Testis (tissue), 3 donors: ENCODE data around the gene CMTM2. TPM values are rescaled to one million over a fixed set of nuclear protein-coding genes. Genes with fewer than 3 reads are reported as not detected.
"Not testable (repeated sequence)": the region's sequence is repeated elsewhere in the genome, so short reads cannot be mapped to it uniquely, and the experiment has no call there.

ENCODE experiments used
- DNase-seq: peaks from one replicate; pipeline ENCODE4 v3.0.0-alpha.2; 2019
- H3K27ac ChIP-seq, 2 donors: fragments of 200-600 bp; sonication (generic); one replicate each; pipeline ENCODE4 v1.5.1; 2019
- H3K27me3 ChIP-seq: fragments of 200-600 bp; sonication (generic); one replicate; pipeline ENCODE4 v1.5.1; 2019
- H3K36me3 ChIP-seq: fragments of 200-600 bp; sonication (generic); one replicate; pipeline ENCODE4 v1.5.1; 2017; ENCODE audit warnings: low read depth; ENCODE audit errors: missing control alignments
- H3K4me1 ChIP-seq: fragments of 200-600 bp; sonication (generic); one replicate; pipeline ENCODE4 v1.5.1; 2019
- H3K4me3 ChIP-seq, 2 donors: fragments of 200-600 bp; sonication (generic); one replicate each; pipeline ENCODE4 v1.5.1; 2017 to 2019
- H3K9me3 ChIP-seq: fragments of 200-600 bp; sonication (generic); one replicate; pipeline ENCODE4 v1.5.1; 2017
- CTCF ChIP-seq, 3 experiments: fragments of 450-650 bp in 2 of 3; fragments of 200-600 bp in 1 of 3; sonication (generic) in 1 of 3; IDR thresholded peaks; one replicate each; pipeline ENCODE4 v1.5.1; 2016 to 2019; ENCODE audit warnings: antibody characterized with exemption in 3 of 3, mild to moderate bottlenecking in 2 of 3, moderate library complexity in 1 of 3
- POLR2A ChIP-seq: fragments of 450-650 bp; IDR thresholded peaks from one replicate; pipeline ENCODE4 v1.6.1; 2017; ENCODE audit warnings: antibody characterized with exemption, mild to moderate bottlenecking, moderate library complexity
- WGBS, 2 donors: methylation state at CpG; one replicate each; pipeline ENCODE4 v1.1.5; 2018; 5-methylcytosine and 5-hydroxymethylcytosine counted together
- intact Hi-C: fragments of 100-400 bp; cut with DNase I; formaldehyde crosslinking; loops from one replicate; pipeline ENCODE4 v1.15.1; 2023; ENCODE audit warnings: low total_unique reads
- polyA plus RNA-seq: library from polyadenylated mRNA; stranded (reverse); fragments of 350-450 nt; fragmentation: Illumina TruSeq; extraction: RNeasy Lipid Tissue Mini Kit (QIAGEN cat#74804); gene quantifications from one replicate; pipeline ENCODE4 v1.2.3, GENCODE V29; 2014; ENCODE audit warnings: low read depth, low replicate concordance; ENCODE audit not compliant: insufficient read depth
- total RNA-seq, 2 donors: library from RNA; depleted of rRNA; stranded (reverse); fragments of >200 nt; gene quantifications; one replicate each; pipeline ENCODE4 v1.2.3, GENCODE V29; 2016

The CMTM2 gene
- total and polyA plus RNA-seq, 3 donors from 2014 or later = 307 to 1,249 (median 454) TPM

GRCh38 chr16:66563574-66564334 is 15.5 kb upstream of the CMTM2 start:
- H3K4me1 ChIP-seq = no peaks in the 10 kb centered on the region
- no peaks in the 10 kb centered on the region for H3K9me3 ChIP-seq
- H3K27me3 ChIP-seq = no peaks in the 10 kb centered on the region
- 79 to 88% methylated on average over 2 of the region's 2 CpGs for WGBS, 2 donors
- intact Hi-C loops = no loop called here
- no peak for DNase-seq
- no peak for TF ChIP-seq POLR2A
- TF ChIP-seq CTCF (IDR thresholded peaks at IDR 0.05) = no peak
- H3K36me3 ChIP-seq = no peaks in the 10 kb centered on the region
- H3K4me3 ChIP-seq = no peak overlapping the region
- no peak overlapping the region for H3K27ac ChIP-seq

- WGBS, 2 donors = 67 to 79% methylated on average over 49 to 54 of the region's 54 CpGs
- TF ChIP-seq POLR2A (no peak), CTCF (IDR thresholded peaks at IDR 0.05) (no peak)
- H3K27ac ChIP-seq = no peak within 1 kb of the TSS
- H3K27me3 ChIP-seq = no peaks in the 10 kb centered on the region
- H3K4me3 ChIP-seq = peak within 1 kb of the TSS; percentile 9 to 23
- no peak for DNase-seq
- intact Hi-C loops = no loop called here
- no peaks in the 10 kb centered on the region for H3K4me1 ChIP-seq
- no peaks in the 10 kb centered on the region for H3K36me3 ChIP-seq
- no peaks in the 10 kb centered on the region for H3K9me3 ChIP-seq
Observed at GRCh38 chr16:66566051-66566901, 13.0 kb upstream of the CMTM2 start, which contains the start of gene CMTM1. CMTM1 (plus strand) TSS chr16:66566439; CDS start chr16:66566514, 75 bp downstream.

GRCh38 chr16:66567270-66567669 is 12.0 kb upstream of the CMTM2 start:
- H3K4me3 ChIP-seq, H3K4me1 ChIP-seq, H3K27me3 ChIP-seq, H3K36me3 ChIP-seq, DNase-seq, H3K27ac ChIP-seq, H3K9me3 ChIP-seq, intact Hi-C loops: not testable (repeated sequence)
- WGBS, 2 donors = 79 to 84% methylated on average over 3 of the region's 3 CpGs

GRCh38 chr16:66568355-66568754 is 10.9 kb upstream of the CMTM2 start:
- no peak for DNase-seq
- no peaks in the 10 kb centered on the region for H3K9me3 ChIP-seq
- H3K27me3 ChIP-seq = no peaks in the 10 kb centered on the region
- TF ChIP-seq POLR2A = no peak
- TF ChIP-seq CTCF (IDR thresholded peaks at IDR 0.05) = no peak
- H3K4me3 ChIP-seq = no peak overlapping the region
- 75 to 78% methylated on average over 2 of the region's 2 CpGs for WGBS, 2 donors
- H3K27ac ChIP-seq = no peak overlapping the region
- H3K36me3 ChIP-seq = no peaks in the 10 kb centered on the region
- intact Hi-C loops = no loop called here
- H3K4me1 ChIP-seq = no peaks in the 10 kb centered on the region

- WGBS, 2 donors = 86 to 94% methylated on average over 1 of the region's 1 CpG
- H3K27ac ChIP-seq = no peak overlapping the region
- H3K9me3 ChIP-seq = no peaks in the 10 kb centered on the region
- H3K27me3 ChIP-seq = no peaks in the 10 kb centered on the region
- H3K4me3 ChIP-seq = no peak overlapping the region
- H3K4me1 ChIP-seq = no peaks in the 10 kb centered on the region
- intact Hi-C loops = no loop called here
- no peaks in the 10 kb centered on the region for H3K36me3 ChIP-seq
- no peak for DNase-seq
- TF ChIP-seq CTCF (IDR thresholded peaks at IDR 0.05) = no peak
- no peak for TF ChIP-seq POLR2A
Observed at GRCh38 chr16:66569131-66569530, 10.1 kb upstream of the CMTM2 start.
